DOHH2 (cell line): ENCODE results near the gene MAP2K2.
"Not testable (repeated sequence)": the region's sequence is repeated elsewhere in the genome, so short reads cannot be mapped to it uniquely, and the experiment has no call there.

Experiments
- EZH2phosphoT487 ChIP-seq: fragments of 200-600 bp; sonication (generic); IDR thresholded peaks from 2 replicates; pipeline ENCODE4 v1.6.1; 2017; ENCODE audit warnings: borderline replicate concordance, mild to moderate bottlenecking, antibody characterized with exemption, low read length, moderate library complexity, mixed read lengths
- TF ChIP-seq, protein P1 (sequence below): fragments of 200-600 bp; sonication (generic); IDR thresholded peaks from one replicate; pipeline ENCODE4 v1.5.1; 2014; ENCODE audit warnings: antibody characterized with exemption, mild to moderate bottlenecking, low read depth, low read length; ENCODE audit not compliant: poor library complexity, severe bottlenecking

DNA sequence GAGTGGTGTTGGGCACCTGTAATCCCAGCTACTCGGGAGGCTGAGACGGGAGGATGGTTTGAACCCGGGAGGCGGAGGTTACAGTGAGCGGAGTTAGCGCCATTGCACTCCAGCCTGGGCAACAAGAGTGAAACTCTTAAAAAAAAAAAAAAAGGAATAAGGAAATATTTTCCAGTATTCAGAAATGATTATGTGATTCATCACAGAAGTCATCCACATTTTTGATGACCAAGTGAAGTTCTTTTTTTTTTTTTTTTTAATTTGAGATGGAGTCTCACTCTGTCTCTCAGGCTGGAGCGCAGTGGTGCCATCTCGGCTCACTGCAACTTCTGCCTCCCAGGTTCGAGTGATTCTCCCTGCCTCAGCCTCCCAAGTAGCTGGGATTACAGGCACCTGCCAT lies 11.5 kb upstream of the MAP2K2 start:
- TF ChIP-seq, protein P1, sequence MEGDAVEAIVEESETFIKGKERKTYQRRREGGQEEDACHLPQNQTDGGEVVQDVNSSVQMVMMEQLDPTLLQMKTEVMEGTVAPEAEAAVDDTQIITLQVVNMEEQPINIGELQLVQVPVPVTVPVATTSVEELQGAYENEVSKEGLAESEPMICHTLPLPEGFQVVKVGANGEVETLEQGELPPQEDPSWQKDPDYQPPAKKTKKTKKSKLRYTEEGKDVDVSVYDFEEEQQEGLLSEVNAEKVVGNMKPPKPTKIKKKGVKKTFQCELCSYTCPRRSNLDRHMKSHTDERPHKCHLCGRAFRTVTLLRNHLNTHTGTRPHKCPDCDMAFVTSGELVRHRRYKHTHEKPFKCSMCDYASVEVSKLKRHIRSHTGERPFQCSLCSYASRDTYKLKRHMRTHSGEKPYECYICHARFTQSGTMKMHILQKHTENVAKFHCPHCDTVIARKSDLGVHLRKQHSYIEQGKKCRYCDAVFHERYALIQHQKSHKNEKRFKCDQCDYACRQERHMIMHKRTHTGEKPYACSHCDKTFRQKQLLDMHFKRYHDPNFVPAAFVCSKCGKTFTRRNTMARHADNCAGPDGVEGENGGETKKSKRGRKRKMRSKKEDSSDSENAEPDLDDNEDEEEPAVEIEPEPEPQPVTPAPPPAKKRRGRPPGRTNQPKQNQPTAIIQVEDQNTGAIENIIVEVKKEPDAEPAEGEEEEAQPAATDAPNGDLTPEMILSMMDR = not testable (repeated sequence)
- not testable (repeated sequence) for TF ChIP-seq EZH2phosphoT487
